Liver (tissue), 9 donors: ENCODE measurements around the gene MPRIP. TPM values are rescaled to one million over a fixed set of nuclear protein-coding genes. Genes with fewer than 3 reads are reported as not detected.

Experiments used
- DNase-seq: peaks from one replicate; pipeline ENCODE4 v3.0.0-alpha.2; 2017; ENCODE audit warnings: low spot score
- H3K27ac ChIP-seq, 2 donors: one replicate each; pipeline ENCODE4 v1.7.0; 2013; ENCODE audit warnings: inconsistent platforms in 2 of 2, low read length in 2 of 2, control low read depth in 1 of 2, low read depth in 1 of 2, mild to moderate bottlenecking in 1 of 2
- H3K27me3 ChIP-seq, 4 donors: one replicate each; pipeline versions ENCODE4 v1.6.1 to v1.7.0; 2013; ENCODE audit warnings: low read length in 3 of 4, inconsistent platforms in 1 of 4, mild to moderate bottlenecking in 1 of 4, moderate library complexity in 1 of 4; ENCODE audit not compliant: control insufficient read depth in 4 of 4, insufficient read depth in 4 of 4
- H3K36me3 ChIP-seq, 4 donors: one replicate each; pipeline versions ENCODE4 v1.6.1 to v1.7.0; 2013; ENCODE audit warnings: low read length in 3 of 4, mild to moderate bottlenecking in 3 of 4, low read depth in 1 of 4, moderate library complexity in 1 of 4; ENCODE audit not compliant: control insufficient read depth in 4 of 4, insufficient read depth in 3 of 4
- H3K4me1 ChIP-seq, 4 donors: one replicate each; pipeline versions ENCODE4 v1.6.1 to v1.7.0; 2013; ENCODE audit warnings: low read length in 3 of 4, mild to moderate bottlenecking in 3 of 4, moderate library complexity in 1 of 4; ENCODE audit not compliant: control insufficient read depth in 4 of 4, insufficient read depth in 4 of 4
- H3K4me3 ChIP-seq, 3 donors: one replicate each; pipeline versions ENCODE4 v1.6.1 to v1.7.0; 2013; ENCODE audit warnings: low read length in 3 of 3, control low read depth in 1 of 3, low read depth in 1 of 3, mild to moderate bottlenecking in 1 of 3
- H3K9ac ChIP-seq, 2 donors: one replicate each; pipeline ENCODE4 v1.7.0; 2013; ENCODE audit warnings: low read length in 2 of 2, mild to moderate bottlenecking in 2 of 2, moderate library complexity in 2 of 2, control low read depth in 1 of 2, low read depth in 1 of 2
- H3K9me3 ChIP-seq, 4 donors: one replicate each; pipeline versions ENCODE4 v1.6.1 to v1.7.0; 2013; ENCODE audit warnings: low read length in 3 of 4; ENCODE audit not compliant: control insufficient read depth in 4 of 4
- EGR1 ChIP-seq, 2 donors: IDR thresholded peaks; 2 replicates each; pipeline ENCODE4 v1.6.1; 2016 to 2018; ENCODE audit warnings: antibody characterized with exemption in 2 of 2, low read depth in 2 of 2
- FOXA1 ChIP-seq: IDR thresholded peaks from 2 replicates; pipeline ENCODE4 v1.6.1; 2016; ENCODE audit warnings: antibody characterized with exemption
- FOXA2 ChIP-seq: IDR thresholded peaks from 2 replicates; pipeline ENCODE4 v1.6.1; 2016; ENCODE audit warnings: antibody characterized with exemption
- GABPA ChIP-seq, 2 donors: IDR thresholded peaks in 1 of 2; conservative IDR thresholded peaks in 1 of 2; 2 replicates each; pipeline ENCODE4 v1.6.1; 2016; ENCODE audit warnings: antibody characterized with exemption in 2 of 2, mild to moderate bottlenecking in 1 of 2, moderate library complexity in 1 of 2
- HNF4A ChIP-seq, 2 donors: conservative IDR thresholded peaks; 2 replicates each; pipeline ENCODE4 v1.6.1; 2016; ENCODE audit warnings: antibody characterized with exemption in 2 of 2, mild to moderate bottlenecking in 2 of 2
- HNF4G ChIP-seq: IDR thresholded peaks from 2 replicates; pipeline ENCODE4 v1.6.1; 2016; ENCODE audit warnings: antibody characterized with exemption
- JUND ChIP-seq, 2 donors: IDR thresholded peaks; 2 replicates each; pipeline ENCODE4 v1.6.1; 2016; ENCODE audit warnings: antibody characterized with exemption in 2 of 2
- NR2F2 ChIP-seq: IDR thresholded peaks from 2 replicates; pipeline ENCODE4 v1.6.1; 2016; ENCODE audit warnings: antibody characterized with exemption
- RAD21 ChIP-seq, 2 donors: IDR thresholded peaks; 2 replicates each; pipeline ENCODE4 v1.6.1; 2016; ENCODE audit warnings: antibody characterized with exemption in 2 of 2, mild to moderate bottlenecking in 2 of 2
- RXRA ChIP-seq, 2 donors: IDR thresholded peaks; 2 replicates each; pipeline ENCODE4 v1.6.1; 2017 to 2018; ENCODE audit warnings: antibody characterized with exemption in 2 of 2, mild to moderate bottlenecking in 1 of 2
- SP1 ChIP-seq: IDR thresholded peaks from 2 replicates; pipeline ENCODE4 v1.6.1; 2018; ENCODE audit warnings: antibody characterized with exemption, mild to moderate bottlenecking
- TAF1 ChIP-seq: conservative IDR thresholded peaks from 2 replicates; pipeline ENCODE4 v1.6.1; 2016; ENCODE audit warnings: antibody characterized with exemption, mild to moderate bottlenecking
- YY1 ChIP-seq: IDR thresholded peaks from 2 replicates; pipeline ENCODE4 v1.6.1; 2016; ENCODE audit warnings: antibody characterized with exemption, mild to moderate bottlenecking
- WGBS: extraction: QIAGEN DNeasy Blood & Tissue Kit; methylation state at CpG from one replicate; pipeline ENCODE4 v1.1.7; 2013; 5-methylcytosine and 5-hydroxymethylcytosine counted together
- polyA plus RNA-seq, 2 donors: library from polyadenylated mRNA; stranded (reverse) in 1 of 2; unstranded in 1 of 2; fragments of 200-250 nt in 1 of 2; fragments of >200 nt in 1 of 2; fragmentation: Nextera tagmentation in 1 of 2; extraction: Ambion mirVana in 1 of 2; gene quantifications; one replicate each; pipeline versions ENCODE4 v1.2.1 to v1.2.3, GENCODE V29; 2013 to 2015
- total RNA-seq, 2 donors: library from RNA; depleted of rRNA; stranded (reverse); fragments of >200 nt; gene quantifications; one replicate each; pipeline ENCODE4 v1.2.3, GENCODE V29; 2014
- TF ChIP-seq, protein P1 (sequence below): fragments of 150-350 bp; IDR thresholded peaks from 2 replicates; pipeline ENCODE4 v1.5.1; 2017; ENCODE audit warnings: improper control_type of control experiment, low read depth, low read length; ENCODE audit not compliant: missing input control
- TF ChIP-seq, protein P2 (sequence below): IDR thresholded peaks from 2 replicates; pipeline ENCODE4 v1.6.1; 2016; ENCODE audit warnings: antibody characterized with exemption
- TF ChIP-seq, protein P3 (sequence below): IDR thresholded peaks from 2 replicates; pipeline ENCODE4 v1.6.1; 2016; ENCODE audit warnings: antibody characterized with exemption
- TF ChIP-seq, protein P4 (sequence below): IDR thresholded peaks from 2 replicates; pipeline ENCODE4 v1.6.1; 2016; ENCODE audit warnings: antibody characterized with exemption, mild to moderate bottlenecking
- TF ChIP-seq, protein P5 (sequence below): IDR thresholded peaks from 2 replicates; pipeline ENCODE4 v1.6.1; 2016; ENCODE audit warnings: antibody characterized with exemption
- donor health status: healthy.
- donor health status: healthy.
- donor health status: healthy.
- donor health status: healthy.
- donor health status: healthy.

MPRIP gene
- total and polyA plus RNA-seq, 4 donors, result 21.2 to 61.9 (median 34.7) TPM

DNA sequence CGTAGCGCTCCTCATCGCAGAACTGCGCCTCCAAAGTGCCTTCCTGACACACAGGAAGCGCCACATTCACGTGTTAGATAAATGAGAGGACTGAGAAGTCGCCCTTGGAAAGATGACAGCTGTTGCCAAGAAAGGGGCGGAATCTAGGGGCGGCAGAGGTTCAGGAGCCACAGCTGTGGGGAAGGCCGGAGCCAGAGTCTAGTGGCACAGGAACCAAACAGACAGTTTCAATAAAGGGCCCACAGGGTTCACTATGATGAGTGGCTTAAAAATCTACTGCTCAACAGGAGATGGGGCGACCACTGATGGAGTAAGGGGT, 190.0 kb downstream of the MPRIP start (continued):
- TF ChIP-seq RAD21 (IDR thresholded peaks at IDR 0.05), result no peak
- TF ChIP-seq FOXA1, result no peak
- TF ChIP-seq, protein P1, sequence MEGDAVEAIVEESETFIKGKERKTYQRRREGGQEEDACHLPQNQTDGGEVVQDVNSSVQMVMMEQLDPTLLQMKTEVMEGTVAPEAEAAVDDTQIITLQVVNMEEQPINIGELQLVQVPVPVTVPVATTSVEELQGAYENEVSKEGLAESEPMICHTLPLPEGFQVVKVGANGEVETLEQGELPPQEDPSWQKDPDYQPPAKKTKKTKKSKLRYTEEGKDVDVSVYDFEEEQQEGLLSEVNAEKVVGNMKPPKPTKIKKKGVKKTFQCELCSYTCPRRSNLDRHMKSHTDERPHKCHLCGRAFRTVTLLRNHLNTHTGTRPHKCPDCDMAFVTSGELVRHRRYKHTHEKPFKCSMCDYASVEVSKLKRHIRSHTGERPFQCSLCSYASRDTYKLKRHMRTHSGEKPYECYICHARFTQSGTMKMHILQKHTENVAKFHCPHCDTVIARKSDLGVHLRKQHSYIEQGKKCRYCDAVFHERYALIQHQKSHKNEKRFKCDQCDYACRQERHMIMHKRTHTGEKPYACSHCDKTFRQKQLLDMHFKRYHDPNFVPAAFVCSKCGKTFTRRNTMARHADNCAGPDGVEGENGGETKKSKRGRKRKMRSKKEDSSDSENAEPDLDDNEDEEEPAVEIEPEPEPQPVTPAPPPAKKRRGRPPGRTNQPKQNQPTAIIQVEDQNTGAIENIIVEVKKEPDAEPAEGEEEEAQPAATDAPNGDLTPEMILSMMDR, result no peak

DNA sequence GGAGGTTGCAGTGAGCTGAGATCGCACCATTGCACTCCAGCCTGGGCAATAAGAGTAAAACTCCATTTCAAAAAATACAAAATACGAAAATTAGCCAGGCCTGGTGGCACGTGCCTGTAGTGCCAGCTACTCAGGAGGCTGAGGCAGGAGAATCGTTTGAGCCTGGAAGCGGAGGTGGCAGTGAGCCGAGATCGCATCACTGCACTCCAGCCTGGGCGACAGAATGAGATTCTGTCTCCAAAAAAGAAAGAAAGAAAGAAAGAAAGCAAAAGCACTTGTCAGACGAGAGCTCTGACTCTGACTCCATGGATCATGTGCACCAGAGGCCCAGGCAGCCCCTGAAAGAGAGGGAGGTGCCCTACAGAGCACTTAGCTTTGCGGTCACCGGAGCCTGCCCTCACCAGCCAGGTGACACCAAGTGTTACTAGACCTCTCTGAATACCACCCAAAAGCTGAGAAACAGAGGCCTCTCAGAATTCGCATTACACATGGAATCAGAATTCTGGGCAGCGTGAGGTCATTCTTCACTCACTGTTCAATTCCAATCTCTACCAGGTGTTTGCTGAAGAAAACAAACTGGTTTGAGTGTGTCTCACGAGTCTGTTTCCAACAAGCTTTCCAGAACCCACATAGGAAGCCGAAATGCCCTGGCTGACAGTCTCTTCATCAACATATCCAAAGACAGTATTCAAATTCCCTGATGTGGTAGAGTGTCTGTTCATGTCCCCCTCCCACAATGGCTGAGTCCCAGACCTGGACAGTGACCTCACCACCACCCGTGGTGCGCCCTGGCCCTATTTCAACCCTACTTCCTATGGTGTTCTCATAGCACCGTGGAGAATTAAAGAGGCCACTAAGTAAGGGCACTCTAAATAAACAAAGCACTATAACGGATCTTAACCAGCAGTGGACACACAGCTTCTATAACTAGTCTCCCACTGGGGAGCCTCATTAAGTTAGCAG, 193.2 kb downstream of the MPRIP start:
- DNase-seq, result no peak
- H3K27me3 ChIP-seq, result no peaks in the 10 kb centered on the region
- H3K9ac ChIP-seq, result peak overlapping the region; percentile 5 to 82
- peak overlapping the region; percentile 93 to 94 for H3K27ac ChIP-seq
- H3K4me1 ChIP-seq, result peaks cover 2 to 40% (median 31%) of the 10 kb centered on the region in 4 donors
- no peaks in the 10 kb centered on the region for H3K9me3 ChIP-seq
- peak overlapping the region; percentile 78 to 94 (median 79) for H3K4me3 ChIP-seq
- peaks cover 0 to 10% (median 6%) of the 10 kb centered on the region in 4 donors for H3K36me3 ChIP-seq
- no peak for TF ChIP-seq HNF4A (conservative IDR thresholded peaks at IDR 0.05)
- no peak for TF ChIP-seq SP1
- no peak for TF ChIP-seq FOXA2
- TF ChIP-seq, protein P2, sequence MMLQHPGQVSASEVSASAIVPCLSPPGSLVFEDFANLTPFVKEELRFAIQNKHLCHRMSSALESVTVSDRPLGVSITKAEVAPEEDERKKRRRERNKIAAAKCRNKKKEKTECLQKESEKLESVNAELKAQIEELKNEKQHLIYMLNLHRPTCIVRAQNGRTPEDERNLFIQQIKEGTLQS, result no peak
- TF ChIP-seq, protein P1, result no peak
- TF ChIP-seq, protein P3, sequence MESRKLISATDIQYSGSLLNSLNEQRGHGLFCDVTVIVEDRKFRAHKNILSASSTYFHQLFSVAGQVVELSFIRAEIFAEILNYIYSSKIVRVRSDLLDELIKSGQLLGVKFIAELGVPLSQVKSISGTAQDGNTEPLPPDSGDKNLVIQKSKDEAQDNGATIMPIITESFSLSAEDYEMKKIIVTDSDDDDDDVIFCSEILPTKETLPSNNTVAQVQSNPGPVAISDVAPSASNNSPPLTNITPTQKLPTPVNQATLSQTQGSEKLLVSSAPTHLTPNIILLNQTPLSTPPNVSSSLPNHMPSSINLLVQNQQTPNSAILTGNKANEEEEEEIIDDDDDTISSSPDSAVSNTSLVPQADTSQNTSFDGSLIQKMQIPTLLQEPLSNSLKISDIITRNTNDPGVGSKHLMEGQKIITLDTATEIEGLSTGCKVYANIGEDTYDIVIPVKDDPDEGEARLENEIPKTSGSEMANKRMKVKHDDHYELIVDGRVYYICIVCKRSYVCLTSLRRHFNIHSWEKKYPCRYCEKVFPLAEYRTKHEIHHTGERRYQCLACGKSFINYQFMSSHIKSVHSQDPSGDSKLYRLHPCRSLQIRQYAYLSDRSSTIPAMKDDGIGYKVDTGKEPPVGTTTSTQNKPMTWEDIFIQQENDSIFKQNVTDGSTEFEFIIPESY, result no peak
- TF ChIP-seq, protein P4, sequence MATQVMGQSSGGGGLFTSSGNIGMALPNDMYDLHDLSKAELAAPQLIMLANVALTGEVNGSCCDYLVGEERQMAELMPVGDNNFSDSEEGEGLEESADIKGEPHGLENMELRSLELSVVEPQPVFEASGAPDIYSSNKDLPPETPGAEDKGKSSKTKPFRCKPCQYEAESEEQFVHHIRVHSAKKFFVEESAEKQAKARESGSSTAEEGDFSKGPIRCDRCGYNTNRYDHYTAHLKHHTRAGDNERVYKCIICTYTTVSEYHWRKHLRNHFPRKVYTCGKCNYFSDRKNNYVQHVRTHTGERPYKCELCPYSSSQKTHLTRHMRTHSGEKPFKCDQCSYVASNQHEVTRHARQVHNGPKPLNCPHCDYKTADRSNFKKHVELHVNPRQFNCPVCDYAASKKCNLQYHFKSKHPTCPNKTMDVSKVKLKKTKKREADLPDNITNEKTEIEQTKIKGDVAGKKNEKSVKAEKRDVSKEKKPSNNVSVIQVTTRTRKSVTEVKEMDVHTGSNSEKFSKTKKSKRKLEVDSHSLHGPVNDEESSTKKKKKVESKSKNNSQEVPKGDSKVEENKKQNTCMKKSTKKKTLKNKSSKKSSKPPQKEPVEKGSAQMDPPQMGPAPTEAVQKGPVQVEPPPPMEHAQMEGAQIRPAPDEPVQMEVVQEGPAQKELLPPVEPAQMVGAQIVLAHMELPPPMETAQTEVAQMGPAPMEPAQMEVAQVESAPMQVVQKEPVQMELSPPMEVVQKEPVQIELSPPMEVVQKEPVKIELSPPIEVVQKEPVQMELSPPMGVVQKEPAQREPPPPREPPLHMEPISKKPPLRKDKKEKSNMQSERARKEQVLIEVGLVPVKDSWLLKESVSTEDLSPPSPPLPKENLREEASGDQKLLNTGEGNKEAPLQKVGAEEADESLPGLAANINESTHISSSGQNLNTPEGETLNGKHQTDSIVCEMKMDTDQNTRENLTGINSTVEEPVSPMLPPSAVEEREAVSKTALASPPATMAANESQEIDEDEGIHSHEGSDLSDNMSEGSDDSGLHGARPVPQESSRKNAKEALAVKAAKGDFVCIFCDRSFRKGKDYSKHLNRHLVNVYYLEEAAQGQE, result no peak
- TF ChIP-seq EGR1 (IDR thresholded peaks at IDR 0.05; ENCODE audit: low read depth in 2 of 2), result no peak
- no peak for TF ChIP-seq FOXA1
- no peak for TF ChIP-seq JUND (IDR thresholded peaks at IDR 0.05)
- TF ChIP-seq GABPA (IDR thresholded peaks at IDR 0.05 in 1 of 2, conservative IDR thresholded peaks at IDR 0.05 in 1 of 2), result no peak
- TF ChIP-seq RAD21 (IDR thresholded peaks at IDR 0.05), result no peak
- TF ChIP-seq, protein P5, sequence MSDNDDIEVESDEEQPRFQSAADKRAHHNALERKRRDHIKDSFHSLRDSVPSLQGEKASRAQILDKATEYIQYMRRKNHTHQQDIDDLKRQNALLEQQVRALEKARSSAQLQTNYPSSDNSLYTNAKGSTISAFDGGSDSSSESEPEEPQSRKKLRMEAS, result no peak
- no peak for TF ChIP-seq YY1
- TF ChIP-seq NR2F2, result no peak
- no peak for TF ChIP-seq RXRA (IDR thresholded peaks at IDR 0.05)
- no peak for TF ChIP-seq TAF1
- no peak for TF ChIP-seq HNF4G
- 43% methylated on average over 19 of the region's 19 CpGs for WGBS
